Right lobe of liver (tissue), 4 donors: ENCODE measurements around the gene ATCAY.

Experiments
- CTCF ChIP-seq, 4 donors: fragments of 200-600 bp in 3 of 4; fragments of 450-650 bp in 1 of 4; IDR thresholded peaks; one replicate each; pipeline versions ENCODE4 v1.5.1 to v1.8.0; 2016 to 2022; ENCODE audit warnings: antibody characterized with exemption in 4 of 4, mild to moderate bottlenecking in 2 of 4
- POLR2A ChIP-seq: fragments of 450-650 bp; IDR thresholded peaks from one replicate; pipeline ENCODE4 v1.6.1; 2017; ENCODE audit warnings: antibody characterized with exemption, mild to moderate bottlenecking
- donor health status: DM: no; HTN: no; CAD: no.
- donor health status: DM: no; HTN: no; CAD: no.
- donor health status: DM: no; HTN: yes; CAD: no.

DNA sequence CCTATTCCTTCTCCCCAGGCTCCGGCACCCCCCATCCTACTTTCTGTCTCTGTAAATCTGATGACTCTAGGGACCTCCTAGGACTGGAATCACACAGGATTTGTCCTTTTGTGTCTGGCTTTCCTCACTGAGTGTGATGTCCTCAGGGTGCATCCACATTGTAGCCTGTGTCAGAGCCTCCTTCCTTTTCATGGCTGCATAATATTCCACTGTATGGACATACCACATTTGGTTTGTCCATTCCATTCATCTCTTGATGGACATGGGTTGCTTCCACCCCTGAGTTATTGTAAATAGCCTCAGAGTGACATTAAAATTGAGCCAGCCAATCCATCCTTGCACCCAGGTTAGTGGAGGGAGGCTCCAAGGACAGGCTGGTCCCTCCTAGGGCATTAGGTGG is 29.6 kb downstream of the ATCAY start:
- no peak for TF ChIP-seq CTCF (IDR thresholded peaks at IDR 0.05)
- no peak for TF ChIP-seq POLR2A
